Stimulated activated naive CD4-positive, alpha-beta T cell (primary cell): ENCODE measurements around the gene NUDT8.
A peak's percentile ranks its signal among the peaks of the same experiment; 100 is the strongest.
"Not testable (repeated sequence)": the region's sequence is repeated elsewhere in the genome, so short reads cannot be mapped to it uniquely, and the experiment has no call there.

ENCODE experiments used
- DNase-seq, 6 experiments: peaks; one replicate each; lab custom pipeline; 2025; lab: John Stamatoyannopoulos, UW

NUDT8 gene

GRCh38 chr11:67642173-67643120, 12.7 kb upstream of the NUDT8 start:
- DNase-seq: no peak

- DNase-seq: no peak
Observed at GRCh38 chr11:67641338-67642172, 11.8 kb upstream of the NUDT8 start.

GRCh38 chr11:67640758-67641337, 11.1 kb upstream of the NUDT8 start:
- no peak for DNase-seq

- DNase-seq: peak in 5 of 6 experiments; percentile 12 to 39 (median 15)
Observed at GRCh38 chr11:67640021-67640757, 10.5 kb upstream of the NUDT8 start.

- DNase-seq: no peak
Observed at GRCh38 chr11:67639438-67639859, 9.7 kb upstream of the NUDT8 start, which contains the start of gene TBX10. TBX10 (minus strand) TSS chr11:67639763; CDS start chr11:67639472, 291 bp downstream.

- no peak for DNase-seq
Observed at GRCh38 chr11:67638535-67639437, 9.0 kb upstream of the NUDT8 start.

GRCh38 chr11:67637441-67637840, 7.7 kb upstream of the NUDT8 start:
- DNase-seq: not testable (repeated sequence)

- no peak for DNase-seq
Observed at GRCh38 chr11:67636962-67637361, 7.2 kb upstream of the NUDT8 start.

- DNase-seq: no peak
Observed at GRCh38 chr11:67635231-67635521, 5.4 kb upstream of the NUDT8 start.

GRCh38 chr11:67634366-67635230, 4.9 kb upstream of the NUDT8 start:
- DNase-seq: no peak

- DNase-seq: no peak
Observed at GRCh38 chr11:67633758-67634365, 4.1 kb upstream of the NUDT8 start.

- no peak for DNase-seq
Observed at GRCh38 chr11:67632982-67633755, 3.4 kb upstream of the NUDT8 start.

- no peak for DNase-seq
Observed at GRCh38 chr11:67632175-67632981, 2.6 kb upstream of the NUDT8 start.

GRCh38 chr11:67631853-67632174, 2.1 kb upstream of the NUDT8 start:
- DNase-seq: no peak

GRCh38 chr11:67631411-67631810, 1.7 kb upstream of the NUDT8 start:
- no peak for DNase-seq

- DNase-seq: no peak
Observed at GRCh38 chr11:67630943-67631331, 1.2 kb upstream of the NUDT8 start.

- peak; percentile 90 to 99 (median 95) for DNase-seq
Observed at GRCh38 chr11:67630228-67630942, 648 bp upstream of the NUDT8 start.
